ENCODE measurements around the gene TRAPPC6A. TPM values are rescaled to one million over a fixed set of nuclear protein-coding genes. Genes with fewer than 3 reads are reported as not detected.
A peak's percentile ranks its signal among the peaks of the same experiment; 100 is the strongest.

TRAPPC6A gene
- total and polyA plus RNA-seq, 2 of the 13 experiments (the other 11 are each of a cell fraction or from before 2014, with no cell fraction given), result 6.5 to 21.0 TPM

DNA sequence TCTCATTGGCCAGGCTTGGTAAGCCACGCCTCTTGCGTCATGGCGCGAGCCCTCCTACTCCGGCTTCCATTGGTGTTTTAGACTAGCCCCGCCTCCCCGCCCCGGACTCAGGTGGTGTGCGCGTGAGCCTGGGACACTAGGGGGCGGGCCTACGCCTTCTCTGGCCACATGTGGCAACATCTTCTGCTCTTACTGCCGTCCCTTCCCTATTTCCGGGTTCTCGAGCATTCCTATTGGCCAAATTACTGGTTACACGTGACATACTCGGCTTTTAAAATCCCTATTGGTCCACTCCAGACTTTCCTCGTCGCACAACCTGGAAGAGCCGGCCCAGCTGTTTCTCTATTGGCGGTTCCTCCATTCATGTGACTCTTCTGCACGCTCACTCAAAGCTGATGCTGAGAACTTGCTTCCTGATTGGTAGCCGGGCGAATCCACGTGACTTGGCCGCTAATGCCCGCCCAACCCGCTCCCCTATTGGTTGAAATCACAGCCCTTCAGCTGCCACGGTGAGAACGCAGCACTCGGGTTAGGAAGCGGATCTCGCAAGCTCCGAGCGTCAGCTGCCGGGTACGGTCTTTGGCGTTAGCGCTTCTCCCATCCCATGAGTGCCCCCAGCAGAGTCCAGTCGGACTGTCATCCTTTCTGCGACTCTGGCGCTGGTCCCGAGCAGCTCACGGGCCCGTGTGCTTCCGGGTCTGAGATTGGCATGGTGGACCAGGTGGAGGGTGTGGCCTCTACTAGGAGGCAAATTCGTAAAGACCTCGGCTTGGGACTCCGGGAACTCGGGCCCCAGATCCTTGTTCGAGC is 430 bp upstream of the TRAPPC6A start, which contains the start of gene BLOC1S3 (continued):
- no peak for TF ChIP-seq ZNF101 (CRISPR knock-in tag; IDR thresholded peaks at IDR 0.05; ENCODE audit: borderline replicate concordance, low read depth)
- TF ChIP-seq MBD4 (IDR thresholded peaks at IDR 0.05; ENCODE audit: borderline replicate concordance, low read length), result no peak
- TF ChIP-seq FOXK1 (CRISPR knock-in tag; IDR thresholded peaks at IDR 0.05; ENCODE audit: borderline replicate concordance, low read depth), result peak; percentile 79; the same call in 1 of the 2 replicates
- TF ChIP-seq ZNF512 (CRISPR knock-in tag; IDR thresholded peaks at IDR 0.05), result no peak
- TF ChIP-seq JUND (CRISPR knock-in tag; IDR thresholded peaks at IDR 0.05), result no peak
- TF ChIP-seq, protein P1, sequence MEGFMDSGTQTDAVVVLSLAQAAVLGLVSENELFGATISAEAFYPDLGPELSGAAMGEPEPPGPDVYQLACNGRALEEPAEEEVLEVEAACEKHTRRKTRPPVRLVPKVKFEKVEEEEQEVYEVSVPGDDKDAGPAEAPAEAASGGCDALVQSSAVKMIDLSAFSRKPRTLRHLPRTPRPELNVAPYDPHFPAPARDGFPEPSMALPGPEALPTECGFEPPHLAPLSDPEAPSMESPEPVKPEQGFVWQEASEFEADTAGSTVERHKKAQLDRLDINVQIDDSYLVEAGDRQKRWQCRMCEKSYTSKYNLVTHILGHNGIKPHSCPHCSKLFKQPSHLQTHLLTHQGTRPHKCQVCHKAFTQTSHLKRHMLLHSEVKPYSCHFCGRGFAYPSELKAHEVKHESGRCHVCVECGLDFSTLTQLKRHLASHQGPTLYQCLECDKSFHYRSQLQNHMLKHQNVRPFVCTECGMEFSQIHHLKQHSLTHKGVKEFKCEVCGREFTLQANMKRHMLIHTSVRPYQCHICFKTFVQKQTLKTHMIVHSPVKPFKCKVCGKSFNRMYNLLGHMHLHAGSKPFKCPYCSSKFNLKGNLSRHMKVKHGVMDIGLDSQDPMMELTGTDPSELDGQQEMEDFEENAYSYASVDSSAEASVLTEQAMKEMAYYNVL (CRISPR knock-in tag; IDR thresholded peaks at IDR 0.05; ENCODE audit: borderline replicate concordance), result 0 out of 2 replicates have a peak, but pooled peaks have one; percentile 10
- no peak for TF ChIP-seq RORA (CRISPR knock-in tag; IDR thresholded peaks at IDR 0.05)
- 0 out of 2 replicates have a peak, but pooled peaks have one; percentile 38 for TF ChIP-seq NAIF1 (CRISPR knock-in tag; IDR thresholded peaks at IDR 0.05; ENCODE audit: borderline replicate concordance)
- TF ChIP-seq DMAP1 (CRISPR knock-in tag; IDR thresholded peaks at IDR 0.05), result peak; percentile 73; the same call in 1 of the 2 replicates
- TF ChIP-seq ZBTB26 (CRISPR knock-in tag; IDR thresholded peaks at IDR 0.05; ENCODE audit: borderline replicate concordance), result no peak
- TF ChIP-seq ZNF460 (CRISPR knock-in tag; IDR thresholded peaks at IDR 0.05; ENCODE audit: borderline replicate concordance), result no peak
- TF ChIP-seq, protein P2, sequence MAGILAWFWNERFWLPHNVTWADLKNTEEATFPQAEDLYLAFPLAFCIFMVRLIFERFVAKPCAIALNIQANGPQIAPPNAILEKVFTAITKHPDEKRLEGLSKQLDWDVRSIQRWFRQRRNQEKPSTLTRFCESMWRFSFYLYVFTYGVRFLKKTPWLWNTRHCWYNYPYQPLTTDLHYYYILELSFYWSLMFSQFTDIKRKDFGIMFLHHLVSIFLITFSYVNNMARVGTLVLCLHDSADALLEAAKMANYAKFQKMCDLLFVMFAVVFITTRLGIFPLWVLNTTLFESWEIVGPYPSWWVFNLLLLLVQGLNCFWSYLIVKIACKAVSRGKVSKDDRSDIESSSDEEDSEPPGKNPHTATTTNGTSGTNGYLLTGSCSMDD (CRISPR knock-in tag; IDR thresholded peaks at IDR 0.05), result no peak
- peak; percentile 90 for TF ChIP-seq NFYB (CRISPR knock-in tag; IDR thresholded peaks at IDR 0.05)
- no peak for TF ChIP-seq ZNF841 (CRISPR knock-in tag; IDR thresholded peaks at IDR 0.05; ENCODE audit: borderline replicate concordance)
- peak; percentile 73 for TF ChIP-seq HOXA3 (CRISPR knock-in tag; IDR thresholded peaks at IDR 0.05)
- no peak for TF ChIP-seq ZNF10 (CRISPR knock-in tag; IDR thresholded peaks at IDR 0.05; ENCODE audit: borderline replicate concordance, low read depth)
- TF ChIP-seq MED8 (CRISPR knock-in tag; IDR thresholded peaks at IDR 0.05; ENCODE audit: insufficient replicate concordance), result no peak
- peak; percentile 68; the same call in 1 of the 2 replicates for TF ChIP-seq FOXC1 (CRISPR knock-in tag; IDR thresholded peaks at IDR 0.05; ENCODE audit: borderline replicate concordance)
- peak; percentile 90 for TF ChIP-seq CREB1 (IDR thresholded peaks at IDR 0.05)
- TF ChIP-seq CREB1 (CRISPR knock-in tag; IDR thresholded peaks at IDR 0.05), result peak; percentile 98
- no peak for TF ChIP-seq SMYD3 (CRISPR knock-in tag; IDR thresholded peaks at IDR 0.05)
- TF ChIP-seq ONECUT2 (CRISPR knock-in tag; IDR thresholded peaks at IDR 0.05), result no peak

All from HepG2 (cell line).